Epithelial cell of prostate (primary cell): Measurements from ENCODE around the gene FRMPD4.

ENCODE experiments used
- DNase-seq: peaks from one replicate; pipeline ENCODE4 v3.0.0-alpha.2; 2011; ENCODE audit warnings: low read depth, low spot score
- H3K27ac ChIP-seq: fragments of 450-650 bp; 2 replicates; pipeline ENCODE4 v1.5.1; 2017; ENCODE audit warnings: mild to moderate bottlenecking

The FRMPD4 gene

GRCh38 chrX:12582649-12583048, 444.4 kb downstream of the FRMPD4 start:
- DNase-seq: no peak
- no peak overlapping the region for H3K27ac ChIP-seq

DNA sequence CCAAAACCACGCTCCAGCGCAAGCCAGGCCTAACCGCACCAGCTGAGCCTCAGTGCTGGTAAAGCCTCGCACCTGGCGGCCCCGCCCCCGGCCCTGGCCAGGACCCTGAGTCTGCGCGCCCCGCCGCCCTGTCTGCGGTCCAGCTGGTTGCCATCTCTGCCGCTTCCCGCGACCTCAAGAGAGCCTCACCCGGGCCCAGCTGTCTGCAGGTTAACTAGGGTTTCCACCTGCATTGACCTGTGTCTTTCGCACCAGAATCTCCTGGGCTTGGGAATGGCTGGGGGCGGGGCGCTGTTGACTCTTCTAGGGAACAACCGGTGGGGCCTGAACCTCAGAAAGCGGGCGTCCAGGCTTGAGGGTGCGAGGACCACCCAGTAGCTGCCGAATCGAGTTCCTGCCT, 445.3 kb downstream of the FRMPD4 start:
- no peak for DNase-seq
- H3K27ac ChIP-seq: no peak overlapping the region

DNA sequence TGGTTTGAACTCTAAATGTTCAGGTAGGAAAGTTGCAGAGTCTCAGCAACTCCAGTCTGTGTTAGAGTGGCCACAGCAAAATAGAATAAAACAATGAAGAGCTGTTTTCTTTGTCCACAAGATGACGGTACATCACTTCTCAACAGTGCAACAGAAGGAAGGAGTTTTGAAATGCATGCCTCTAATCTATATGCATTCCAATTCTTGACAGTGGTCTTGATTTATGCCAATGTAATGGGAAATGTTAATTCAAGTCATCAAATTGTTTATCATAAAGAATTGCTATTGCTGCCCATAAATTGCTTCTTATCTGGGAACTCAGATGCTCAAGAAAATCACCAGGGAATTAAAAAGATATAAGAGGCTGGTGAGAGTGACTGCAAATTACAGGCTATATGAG, 457.4 kb downstream of the FRMPD4 start:
- no peak for DNase-seq
- no peak overlapping the region for H3K27ac ChIP-seq

GRCh38 chrX:12610079-12610478, 471.8 kb downstream of the FRMPD4 start:
- peak; percentile 89 for DNase-seq
- H3K27ac ChIP-seq: peak overlapping the region; percentile 88

- H3K27ac ChIP-seq: no peak overlapping the region
- no peak for DNase-seq
Observed at GRCh38 chrX:12611471-12611870, 473.2 kb downstream of the FRMPD4 start.

DNA sequence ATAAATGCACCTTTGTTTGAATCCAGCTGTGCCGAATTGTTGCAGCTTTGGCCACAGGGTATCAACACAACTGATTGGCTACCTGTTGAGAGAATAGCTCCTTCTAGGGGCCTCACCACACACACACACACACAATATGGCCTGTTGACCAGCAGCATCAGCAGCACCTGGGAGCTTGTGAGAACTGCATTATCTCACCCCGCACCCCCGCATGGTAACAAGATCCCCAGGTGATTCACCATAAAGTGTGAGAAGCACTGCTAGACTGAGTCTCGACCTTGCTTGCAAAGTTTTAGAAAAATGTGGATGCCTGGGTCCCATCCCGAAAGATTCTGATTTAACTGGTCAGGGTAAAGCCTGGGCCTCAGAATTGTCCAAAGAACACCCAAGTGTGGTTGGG, 476.0 kb downstream of the FRMPD4 start:
- no peak overlapping the region for H3K27ac ChIP-seq
- peak; percentile 12 for DNase-seq

- DNase-seq: no peak
- no peak overlapping the region for H3K27ac ChIP-seq
Observed at GRCh38 chrX:12615061-12615460, 476.8 kb downstream of the FRMPD4 start.

GRCh38 chrX:12617241-12617640, 479.0 kb downstream of the FRMPD4 start:
- no peak overlapping the region for H3K27ac ChIP-seq
- DNase-seq: no peak

DNA sequence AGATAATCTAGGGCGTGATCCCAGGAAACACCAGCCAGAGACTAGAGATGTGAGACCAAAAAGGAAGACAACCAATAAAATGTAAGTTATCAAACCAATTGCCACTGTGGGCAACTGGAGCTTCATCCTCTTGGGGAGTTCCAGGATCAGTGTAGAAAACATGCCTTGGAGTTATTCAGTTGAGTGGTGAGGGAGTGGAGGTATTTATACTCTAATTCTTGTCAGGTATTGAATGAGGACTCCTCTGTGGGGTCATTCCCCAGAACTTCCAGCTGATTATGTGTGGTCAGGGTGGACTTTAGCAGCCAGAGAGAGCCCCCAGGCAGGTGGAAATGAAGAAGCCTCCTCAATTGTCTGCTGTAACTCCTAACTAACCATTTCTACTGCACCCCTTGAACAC, 509.0 kb downstream of the FRMPD4 start:
- DNase-seq: no peak
- H3K27ac ChIP-seq: no peak overlapping the region

- no peak for DNase-seq
- H3K27ac ChIP-seq: no peak overlapping the region
Observed at GRCh38 chrX:12648995-12649394, 510.7 kb downstream of the FRMPD4 start.

DNA sequence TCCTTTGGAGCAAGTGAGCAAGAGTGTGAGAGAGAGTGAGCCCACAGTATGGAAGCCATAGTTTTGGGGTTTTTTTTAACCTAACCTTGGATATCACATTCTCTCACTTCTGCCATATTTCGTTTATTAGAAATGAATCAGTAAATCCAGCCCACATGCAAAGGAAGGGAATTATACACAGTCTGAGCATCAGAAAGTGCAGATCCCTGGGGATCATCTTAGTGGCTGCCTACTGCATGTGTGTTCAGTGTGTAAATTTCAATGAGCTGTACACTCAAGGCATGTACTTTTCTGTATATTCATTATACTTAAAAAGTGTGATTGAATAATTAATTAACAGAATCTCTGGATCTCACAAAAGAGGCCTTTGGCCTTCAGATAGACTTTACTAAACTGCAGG, 519.2 kb downstream of the FRMPD4 start:
- DNase-seq: no peak
- no peak overlapping the region for H3K27ac ChIP-seq

DNA sequence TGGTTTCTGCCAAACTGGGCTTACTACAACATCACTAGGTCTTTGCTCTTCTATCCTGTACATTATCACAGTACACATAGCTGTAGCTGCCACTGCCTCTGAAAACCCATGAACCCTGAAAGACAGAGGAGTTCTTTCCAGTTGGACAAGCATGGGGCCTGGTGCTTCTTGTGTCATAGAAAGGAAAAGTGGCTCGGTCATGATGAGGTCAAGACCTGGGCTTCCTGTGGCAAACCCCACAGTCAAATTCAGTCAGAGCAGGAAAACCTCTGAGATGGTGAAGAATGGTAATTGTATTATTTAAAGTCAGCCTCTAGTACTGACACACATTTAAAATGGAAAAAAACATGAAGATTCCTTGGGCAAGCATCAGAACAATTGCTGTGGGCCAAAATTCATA, 519.6 kb downstream of the FRMPD4 start:
- DNase-seq: no peak
- H3K27ac ChIP-seq: no peak overlapping the region

GRCh38 chrX:12661464-12661863, 523.2 kb downstream of the FRMPD4 start:
- DNase-seq: no peak

GRCh38 chrX:12672367-12673106, 534.3 kb downstream of the FRMPD4 start:
- H3K27ac ChIP-seq: no peak overlapping the region
- DNase-seq: no peak

More at GRCh38 chrX:12661464-12661863, 523.2 kb downstream of the FRMPD4 start:
- no peak overlapping the region for H3K27ac ChIP-seq

DNA sequence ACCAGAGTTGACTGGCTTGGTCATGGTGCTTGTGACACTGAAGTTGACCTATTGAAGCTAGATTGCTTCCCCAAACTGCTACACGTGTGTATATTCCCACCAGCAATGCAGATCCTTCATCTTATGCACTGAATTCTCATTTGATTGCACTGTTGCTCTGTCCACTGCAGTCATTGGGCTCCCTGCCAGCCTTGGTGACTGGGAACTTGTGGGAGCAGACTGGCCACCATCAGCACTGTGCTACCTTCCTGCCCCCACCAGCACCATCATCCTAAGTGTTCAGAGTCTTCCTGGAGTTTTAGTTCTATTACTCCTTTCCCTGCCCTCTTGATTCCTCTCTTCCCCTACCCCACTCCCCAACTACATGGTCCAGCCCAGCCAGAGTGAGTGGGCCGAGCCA, 535.2 kb downstream of the FRMPD4 start:
- DNase-seq: no peak
- H3K27ac ChIP-seq: no peak overlapping the region

DNA sequence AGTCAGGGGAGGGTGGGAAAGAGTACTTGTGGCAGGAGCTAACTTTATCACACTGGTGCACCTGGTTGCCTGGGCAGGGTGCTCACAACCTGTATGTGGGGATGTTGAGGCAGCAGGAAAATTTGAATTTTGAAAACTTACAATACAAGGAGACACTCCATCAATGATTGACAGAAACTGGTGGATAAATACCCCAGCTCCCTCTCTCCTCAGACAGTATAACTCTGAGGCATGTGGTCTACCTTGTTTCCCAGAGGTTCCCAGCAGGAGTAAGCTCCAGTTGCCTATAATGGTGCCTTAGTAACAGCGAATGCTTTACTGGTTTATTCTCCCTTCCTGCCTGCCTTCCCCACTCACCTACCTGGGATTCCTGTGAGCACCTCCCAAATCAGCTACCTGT, 541.2 kb downstream of the FRMPD4 start:
- H3K27ac ChIP-seq: no peak overlapping the region

GRCh38 chrX:12681047-12681446, 542.8 kb downstream of the FRMPD4 start:
- H3K27ac ChIP-seq: no peak overlapping the region
- no peak for DNase-seq

More for the DNA sequence above, 541.2 kb downstream of the FRMPD4 start:
- DNase-seq: no peak

DNA sequence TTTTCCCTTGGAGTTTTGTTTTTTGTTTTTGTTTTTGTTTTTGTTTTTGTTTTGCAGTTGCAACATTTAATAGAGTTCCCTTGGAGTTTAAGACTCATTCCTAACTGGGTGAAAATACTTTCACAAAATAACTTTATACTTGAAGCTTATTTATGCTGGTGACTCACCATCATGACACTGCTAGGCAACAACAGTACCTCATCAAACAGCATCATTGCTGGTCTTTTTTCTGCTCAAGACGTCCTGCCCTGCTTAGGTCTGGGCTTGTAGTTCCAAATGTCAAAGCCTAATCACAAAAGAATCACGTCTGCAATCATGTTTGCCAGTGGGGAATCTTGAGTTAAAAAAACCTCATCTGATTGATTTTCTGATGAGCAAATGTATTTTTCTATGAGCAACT, 547.3 kb downstream of the FRMPD4 start:
- no peak for DNase-seq
- no peak overlapping the region for H3K27ac ChIP-seq

GRCh38 chrX:12686331-12686730, 548.1 kb downstream of the FRMPD4 start:
- DNase-seq: no peak

DNA sequence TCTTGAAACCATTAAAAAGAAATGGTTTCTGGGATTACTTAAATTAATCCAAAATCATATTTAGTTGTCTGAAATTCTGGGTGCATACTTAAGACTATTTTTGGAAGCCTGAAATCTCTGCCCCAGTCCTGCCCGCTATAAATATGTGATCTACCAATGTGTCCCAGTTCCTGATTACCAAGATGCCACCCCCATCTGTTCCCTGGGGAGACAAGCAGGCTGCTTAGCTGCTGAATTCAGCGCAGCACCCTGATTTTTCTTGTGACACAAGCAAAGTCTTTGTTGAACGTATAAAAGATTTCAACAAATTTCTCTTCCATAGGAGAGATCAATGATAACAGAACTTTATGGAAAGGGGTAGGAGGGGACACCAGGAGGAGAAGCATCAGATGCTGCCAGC, 552.4 kb downstream of the FRMPD4 start:
- no peak for DNase-seq

More at GRCh38 chrX:12686331-12686730, 548.1 kb downstream of the FRMPD4 start:
- no peak overlapping the region for H3K27ac ChIP-seq

DNA sequence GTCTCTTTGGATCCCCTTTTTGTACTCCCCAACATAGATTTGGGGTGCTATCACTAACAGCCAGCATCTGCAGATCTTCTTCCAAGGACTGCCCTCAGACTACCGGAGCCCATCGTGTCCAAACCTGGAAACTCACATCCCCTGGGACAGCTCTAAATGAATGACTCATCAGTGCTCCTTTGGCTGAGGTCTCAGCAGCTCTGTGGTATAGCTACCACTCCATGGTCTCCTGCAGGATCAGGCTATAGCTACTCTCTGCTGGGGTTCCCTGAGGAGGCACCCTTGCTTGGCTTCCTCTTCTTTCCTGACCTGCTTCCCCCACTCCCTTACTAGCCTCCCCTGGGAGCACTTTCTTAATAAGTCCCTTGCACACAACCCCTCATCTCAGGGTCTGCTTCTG, 555.5 kb downstream of the FRMPD4 start:
- no peak overlapping the region for H3K27ac ChIP-seq
- DNase-seq: no peak

More for the DNA sequence above, 552.4 kb downstream of the FRMPD4 start:
- no peak overlapping the region for H3K27ac ChIP-seq

- no peak overlapping the region for H3K27ac ChIP-seq
- no peak for DNase-seq
Observed at GRCh38 chrX:12700745-12701144, 562.5 kb downstream of the FRMPD4 start.
